Endothelial cell of umbilical vein (primary cell): ENCODE data around the gene ATP8A2. TPM values are rescaled to one million over a fixed set of nuclear protein-coding genes. Genes with fewer than 3 reads are reported as not detected.

Source experiments
- BruUV-seq: library from RNA; stranded (reverse); fragments of 400-500 nt; replicated peaks from 2 replicates; lab custom pipeline; 2021; lab: Mats Ljungman, UMichigan
- CTCF ChIA-PET: fragments of 300-600, 350-600 bp; sonication (Branson Sonifier 250); formaldehyde crosslinking; loops from one replicate; lab custom pipeline; 2021; ENCODE audit warnings: antibody characterized with exemption, inconsistent platforms; lab: Charles Lee
- POLR2A ChIA-PET: fragments of 300-600, 350-600 bp; sonication (Branson Sonifier 250); formaldehyde crosslinking; loops from one replicate; lab custom pipeline; 2021; ENCODE audit warnings: antibody characterized with exemption, inconsistent platforms; lab: Charles Lee
- DNase-seq: peaks from one replicate; pipeline ENCODE4 v3.0.0-alpha.2; 2011; ENCODE audit warnings: low read depth, low spot score
- FAIRE-seq: peaks from 2 replicates; lab custom pipeline; 2011; peaks lifted over from hg19 to GRCh38; lab: Jason Lieb, UNC
- H2AFZ ChIP-seq: 2 replicates; pipeline ENCODE4 v1.6.0; 2012; ENCODE audit warnings: low read depth, low read length, control low read depth, inconsistent platforms
- H3K27ac ChIP-seq: 2 replicates; pipeline ENCODE4 v1.5.1; 2011; ENCODE audit warnings: low read depth, mild to moderate bottlenecking, control low read depth, low read length, moderate library complexity; ENCODE audit not compliant: insufficient read depth
- H3K27me3 ChIP-seq, 2 experiments: 2 replicates each; pipeline versions ENCODE4 v1.6.0 to v1.6.1; 2011; ENCODE audit warnings: low read length in 2 of 2, mixed read lengths in 1 of 2; ENCODE audit not compliant: control insufficient read depth in 2 of 2, insufficient read depth in 2 of 2
- H3K36me3 ChIP-seq, 2 experiments: 2 replicates in 1 of 2; 3 replicates in 1 of 2; pipeline ENCODE4 v1.5.1; 2011; ENCODE audit warnings: low read length in 2 of 2, mild to moderate bottlenecking in 1 of 2, moderate library complexity in 1 of 2; ENCODE audit not compliant: control insufficient read depth in 2 of 2, insufficient read depth in 2 of 2; ENCODE audit errors: extremely low read depth in 1 of 2
- H3K4me1 ChIP-seq: 3 replicates; pipeline ENCODE4 v1.5.1; 2011; ENCODE audit warnings: mild to moderate bottlenecking, low read length; ENCODE audit not compliant: control insufficient read depth, insufficient read depth; ENCODE audit errors: extremely low read depth
- H3K4me2 ChIP-seq: 2 replicates; pipeline ENCODE4 v1.6.1; 2011; ENCODE audit warnings: low read length, control low read depth, mixed read lengths; ENCODE audit not compliant: insufficient read depth
- H3K4me3 ChIP-seq, 3 experiments: fragments of 200-600 bp in 1 of 3; sonication (generic), shearing (Covaris generic) in 1 of 3; replicated peaks in 1 of 3; 2 replicates each; pipeline ENCODE4 v1.5.1; 2011 to 2016; ENCODE audit warnings: control low read depth in 3 of 3, low read length in 3 of 3, mild to moderate bottlenecking in 2 of 3, inconsistent platforms in 1 of 3, low read depth in 1 of 3, moderate library complexity in 1 of 3; ENCODE audit not compliant: insufficient read depth in 1 of 3
- H3K79me2 ChIP-seq: 2 replicates; pipeline ENCODE4 v1.6.0; 2012; ENCODE audit warnings: low read length, inconsistent platforms; ENCODE audit not compliant: control insufficient read depth, insufficient read depth
- H3K9ac ChIP-seq: replicated peaks from 2 replicates; pipeline ENCODE3; 2011; ENCODE audit warnings: low read length, control low read depth; ENCODE audit not compliant: insufficient read depth; ENCODE audit errors: extremely low read depth
- H3K9me1 ChIP-seq: replicated peaks from 3 replicates; pipeline ENCODE4 v1.6.0; 2011; ENCODE audit warnings: mild to moderate bottlenecking, low read length; ENCODE audit not compliant: control insufficient read depth, insufficient read depth; ENCODE audit errors: extremely low read depth
- H3K9me3 ChIP-seq: replicated peaks from 2 replicates; pipeline ENCODE4 v1.5.1; 2012; ENCODE audit warnings: low read length, inconsistent platforms; ENCODE audit not compliant: control insufficient read depth, insufficient read depth
- H4K20me1 ChIP-seq: replicated peaks from 2 replicates; pipeline ENCODE3; 2011; ENCODE audit warnings: mild to moderate bottlenecking, low read length; ENCODE audit not compliant: control insufficient read depth, insufficient read depth; ENCODE audit errors: extremely low read depth
- CTCF ChIP-seq, 2 donors: IDR thresholded peaks; 1 replicate in 1 of 2; 2 replicates in 1 of 2; pipeline ENCODE4 v1.5.1; 2011; ENCODE audit warnings: low read length in 2 of 2, mild to moderate bottlenecking in 2 of 2, moderate library complexity in 2 of 2, control low read depth in 1 of 2, inconsistent platforms in 1 of 2, low read depth in 1 of 2; ENCODE audit not compliant: insufficient read depth in 1 of 2; ENCODE audit errors: extremely low read depth in 1 of 2
- EZH2 ChIP-seq: IDR thresholded peaks from 2 replicates; pipeline ENCODE4 v1.6.1; 2012; ENCODE audit warnings: borderline replicate concordance, low read depth, mild to moderate bottlenecking, moderate library complexity, low read length, inconsistent platforms; ENCODE audit not compliant: severe bottlenecking
- FOS ChIP-seq: IDR thresholded peaks from 2 replicates; pipeline ENCODE4 v1.6.1; 2011; ENCODE audit warnings: mild to moderate bottlenecking, low read length, moderate library complexity, borderline replicate concordance; ENCODE audit not compliant: insufficient read depth
- MYC ChIP-seq: IDR thresholded peaks from one replicate; pipeline ENCODE4 v1.6.1; 2011; ENCODE audit warnings: mild to moderate bottlenecking, low read depth, low read length
- POLR2AphosphoS5 ChIP-seq: IDR thresholded peaks from 2 replicates; pipeline ENCODE4 v1.6.1; 2012; ENCODE audit warnings: low read depth, mild to moderate bottlenecking, control low read depth, low read length, moderate library complexity; ENCODE audit not compliant: insufficient read depth
- dilution Hi-C: fragments of 300-500 bp; cut with MboI; formaldehyde crosslinking; loops from one replicate; pipeline ENCODE4 v1.15.0; 2019; ENCODE audit warnings: low sequenced_read_pairs; ENCODE audit not compliant: extremely low pct_ligation_motif_present
- intact Hi-C: fragments of 100-400 bp; cut with micrococcal nuclease; formaldehyde crosslinking; loops from one replicate; pipeline ENCODE4 v1.10.0; 2022
- polyA plus RNA-seq, 4 experiments: library from polyadenylated mRNA; depleted of rRNA in 3 of 4; stranded (reverse) in 3 of 4; unstranded in 1 of 4; fragments of >200 nt; gene quantifications; 2 replicates each; pipeline versions ENCODE4 v1.2.1 to v1.2.3, GENCODE V29; 2011 to 2012; ENCODE audit warnings: missing spikeins in 1 of 4
- total RNA-seq: library from RNA; stranded (reverse); gene quantifications from 2 replicates; pipeline ENCODE4 v1.2.3, GENCODE V29; 2021

Gene ATP8A2
- total and polyA plus RNA-seq, 2 donors (not counting 3 experiments of a cell fraction or from before 2014, with no cell fraction given) = 0.11 to 0.49 TPM

DNA sequence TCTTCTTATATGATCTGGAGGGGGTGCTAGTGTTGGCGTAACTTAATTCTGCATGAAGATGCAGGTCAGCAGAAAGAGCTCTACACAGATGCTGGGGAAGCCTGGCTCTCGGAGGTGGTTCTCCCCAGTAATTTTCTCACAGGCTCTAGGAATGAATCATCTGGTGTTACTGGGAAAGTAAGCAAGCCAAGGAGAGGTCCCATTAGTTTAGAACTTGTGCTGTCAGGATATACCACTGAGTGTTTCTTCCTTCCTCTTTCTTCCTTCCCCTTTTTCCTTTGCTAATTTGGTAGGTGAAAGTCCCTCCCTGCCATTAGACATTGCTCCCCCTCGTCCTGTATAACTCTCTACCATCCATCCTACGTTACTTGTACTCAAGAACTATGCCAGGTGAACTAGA, 68.3 kb downstream of the ATP8A2 start:
- no peaks in the 10 kb centered on the region for H4K20me1 ChIP-seq
- no peaks in the 10 kb centered on the region for H3K9me1 ChIP-seq
- ChIA-PET POLR2A (no interaction called here), CTCF (no interaction called here)
- no peak overlapping the region for H2AFZ ChIP-seq
- no peaks in the 10 kb centered on the region for H3K79me2 ChIP-seq
- H3K4me2 ChIP-seq = no peak overlapping the region
- DNase-seq = no peak
- no peaks in the 10 kb centered on the region for H3K4me1 ChIP-seq
- no peak overlapping the region for H3K4me3 ChIP-seq
- H3K27me3 ChIP-seq = no peaks in the 10 kb centered on the region
- no peak overlapping the region for H3K27ac ChIP-seq
- no TSS peak for BruUV-seq
- no peaks in the 10 kb centered on the region for H3K36me3 ChIP-seq
- FAIRE-seq = no peak
- dilution Hi-C loops (no loop called here), intact Hi-C loops (no loop called here)
- no peaks in the 10 kb centered on the region for H3K9me3 ChIP-seq
- TF ChIP-seq FOS (no peak), CTCF (IDR thresholded peaks at IDR 0.05; ENCODE audit: extremely low read depth in 1 of 2, insufficient read depth in 1 of 2, low read depth in 1 of 2, low read length in 2 of 2) (no peak), POLR2AphosphoS5 (no peak), MYC (no peak), EZH2 (no peak)
- no peak overlapping the region for H3K9ac ChIP-seq

- no peak overlapping the region for H3K27ac ChIP-seq
- H3K4me1 ChIP-seq = no peaks in the 10 kb centered on the region
- H3K9me1 ChIP-seq = no peaks in the 10 kb centered on the region
- H3K9ac ChIP-seq = no peak overlapping the region
- no peak for DNase-seq
- no peak for FAIRE-seq
- CTCF ChIA-PET = no interaction called here
- peaks cover 0 to 2% of the 10 kb centered on the region in 2 experiments for H3K27me3 ChIP-seq
- BruUV-seq = no TSS peak
- no peak for TF ChIP-seq FOS
- no peak overlapping the region for H3K4me3 ChIP-seq
- dilution Hi-C loops (no loop called here), intact Hi-C loops (no loop called here)
- H3K9me3 ChIP-seq = no peaks in the 10 kb centered on the region
- H3K4me2 ChIP-seq = no peak overlapping the region
- no peaks in the 10 kb centered on the region for H3K79me2 ChIP-seq
- POLR2A ChIA-PET = no interaction called here
- no peak overlapping the region for H2AFZ ChIP-seq
- no peaks in the 10 kb centered on the region for H4K20me1 ChIP-seq
- no peaks in the 10 kb centered on the region for H3K36me3 ChIP-seq
These were observed 74.5 kb downstream of the ATP8A2 start for GRCh38 chr13:25446261-25446660.
